CD4-positive, CD25-positive, alpha-beta regulatory T cell (primary cell): ENCODE measurements around the gene TADA3. TPM values are rescaled to one million over a fixed set of nuclear protein-coding genes. Genes with fewer than 3 reads are reported as not detected.
A peak's percentile ranks its signal among the peaks of the same experiment; 100 is the strongest.

ENCODE experiments used
- ATAC-seq, 2 donors: fragments of 150-1000 bp; cut with Tn5 transposase; one replicate each; pipeline ENCODE4 v1.10.0; 2021; ENCODE audit warnings: low read depth in 2 of 2, moderate number of reproducible peaks in 2 of 2, moderate library complexity in 1 of 2
- DNase-seq, 3 donors: peaks; one replicate each; pipeline versions ENCODE4 v3.0.0 to v3.0.0-alpha.2; 2012 to 2022; ENCODE audit warnings: mixed read lengths in 1 of 3
- H3K27ac ChIP-seq: one replicate; pipeline ENCODE4 v1.7.0; 2013; ENCODE audit warnings: mild to moderate bottlenecking, low read length; ENCODE audit not compliant: insufficient read depth, poor library complexity, severe bottlenecking
- H3K27me3 ChIP-seq: one replicate; pipeline ENCODE4 v1.7.0; 2013; ENCODE audit warnings: low read length; ENCODE audit not compliant: control insufficient read depth, insufficient read depth
- H3K36me3 ChIP-seq: one replicate; pipeline ENCODE4 v1.7.0; 2013; ENCODE audit warnings: mild to moderate bottlenecking, low read length, moderate library complexity; ENCODE audit not compliant: control insufficient read depth, insufficient read depth
- H3K4me1 ChIP-seq: 2 replicates; pipeline ENCODE4 v1.7.0; 2013; ENCODE audit warnings: mild to moderate bottlenecking, low read length; ENCODE audit not compliant: insufficient read depth, control insufficient read depth, poor library complexity, severe bottlenecking
- H3K4me3 ChIP-seq: one replicate; pipeline ENCODE4 v1.7.0; 2013; ENCODE audit warnings: low read depth, mild to moderate bottlenecking, low read length, moderate library complexity
- H3K9me3 ChIP-seq, 2 experiments: 1 replicate in 1 of 2; 2 replicates in 1 of 2; pipeline ENCODE4 v1.7.0; 2013; ENCODE audit warnings: low read length in 2 of 2, mild to moderate bottlenecking in 1 of 2, moderate library complexity in 1 of 2; ENCODE audit not compliant: control insufficient read depth in 2 of 2
- H3K27ac Mint-ChIP-seq, 3 donors: one replicate each; pipeline ENCODE4 v1.8.0; 2020 to 2022; ENCODE audit warnings: mild to moderate bottlenecking in 3 of 3, mixed read lengths in 3 of 3, moderate library complexity in 2 of 3
- H3K27me3 Mint-ChIP-seq: one replicate; pipeline ENCODE4 v1.8.0; 2022; ENCODE audit warnings: mild to moderate bottlenecking, mixed read lengths
- H3K36me3 Mint-ChIP-seq: one replicate; pipeline ENCODE4 v1.8.0; 2020; ENCODE audit warnings: mixed read lengths
- H3K4me1 Mint-ChIP-seq, 4 donors: one replicate each; pipeline ENCODE4 v1.8.0; 2020 to 2022; ENCODE audit warnings: mixed read lengths in 4 of 4, mild to moderate bottlenecking in 1 of 4
- H3K4me3 Mint-ChIP-seq, 4 donors: one replicate each; pipeline ENCODE4 v1.8.0; 2020 to 2022; ENCODE audit warnings: mild to moderate bottlenecking in 4 of 4, mixed read lengths in 4 of 4, moderate library complexity in 3 of 4
- H3K9me3 Mint-ChIP-seq, 7 donors: one replicate each; pipeline ENCODE4 v1.8.0; 2020 to 2022; ENCODE audit warnings: mixed read lengths in 7 of 7, mild to moderate bottlenecking in 3 of 7, moderate library complexity in 2 of 7
- polyA plus RNA-seq, 4 donors: library from polyadenylated mRNA; unstranded; fragments of 300-500 nt; fragmentation: Illumina TruSeq; gene quantifications; one replicate each; pipeline ENCODE4 v1.2.3, GENCODE V29; 2021
- total RNA-seq: library from RNA; stranded (reverse); gene quantifications from one replicate; pipeline ENCODE4 v1.2.3, GENCODE V29; 2022

Gene TADA3
- total and polyA plus RNA-seq, 5 donors from 2014 or later, result 44.7 to 69.0 (median 59.8) TPM

GRCh38 chr3:9815986-9816385, 23.7 kb upstream of the TADA3 start:
- no peak overlapping the region for H3K4me3 Mint-ChIP-seq
- Histone ChIP-seq H3K36me3 (no peaks in the 10 kb centered on the region), H3K27me3 (no peaks in the 10 kb centered on the region), H3K4me1 (no peaks in the 10 kb centered on the region), H3K9me3 (no peaks in the 10 kb centered on the region), H3K4me3 (no peak overlapping the region), H3K27ac (no peak overlapping the region)
- peaks cover 5 to 13% (median 9%) of the 10 kb centered on the region in 4 donors for H3K4me1 Mint-ChIP-seq
- H3K36me3 Mint-ChIP-seq, result peaks cover 21% of the 10 kb centered on the region
- no peaks in the 10 kb centered on the region for H3K27me3 Mint-ChIP-seq
- DNase-seq (no peak), ATAC-seq (no peak)
- H3K9me3 Mint-ChIP-seq, result peaks cover 0 to 1% (median 0%) of the 10 kb centered on the region in 7 donors
- H3K27ac Mint-ChIP-seq, result no peak overlapping the region

- Mint-ChIP-seq H3K27me3 (no peaks in the 10 kb centered on the region), H3K36me3 (peaks cover 12% of the 10 kb centered on the region), H3K9me3 (no peaks in the 10 kb centered on the region), H3K4me3 (peak overlapping the region in 1 of 4 donors; percentile 54), H3K4me1 (peaks cover 14 to 33% (median 23%) of the 10 kb centered on the region in 4 donors), H3K27ac (peak overlapping the region in 1 of 3 donors; percentile 55)
- H3K4me3 ChIP-seq, result no peak overlapping the region
- no peak overlapping the region for H3K27ac ChIP-seq
- H3K9me3 ChIP-seq, result no peaks in the 10 kb centered on the region
- no peaks in the 10 kb centered on the region for H3K36me3 ChIP-seq
- no peaks in the 10 kb centered on the region for H3K27me3 ChIP-seq
- no peak for DNase-seq
- no peak for ATAC-seq
- H3K4me1 ChIP-seq, result peaks cover 27% of the 10 kb centered on the region
Observed at GRCh38 chr3:9812870-9813483, 20.7 kb upstream of the TADA3 start.

- Mint-ChIP-seq H3K9me3 (no peaks in the 10 kb centered on the region), H3K27ac (peak overlapping the region; percentile 79 to 95 (median 83)), H3K27me3 (no peaks in the 10 kb centered on the region), H3K4me3 (peak overlapping the region; percentile 79 to 95 (median 94)), H3K36me3 (peaks cover 13% of the 10 kb centered on the region), H3K4me1 (peaks cover 19 to 44% (median 28%) of the 10 kb centered on the region in 4 donors)
- no peaks in the 10 kb centered on the region for H3K9me3 ChIP-seq
- peak overlapping the region; percentile 13 for H3K4me3 ChIP-seq
- H3K36me3 ChIP-seq, result peaks cover 16% of the 10 kb centered on the region
- H3K4me1 ChIP-seq, result peaks cover 32% of the 10 kb centered on the region
- no peak for DNase-seq
- ATAC-seq, result no peak
- H3K27me3 ChIP-seq, result no peaks in the 10 kb centered on the region
- no peak overlapping the region for H3K27ac ChIP-seq
Observed at GRCh38 chr3:9810846-9811245, 18.6 kb upstream of the TADA3 start.

GRCh38 chr3:9810433-9810770, 18.1 kb upstream of the TADA3 start:
- no peak for ATAC-seq
- Histone ChIP-seq H3K36me3 (peaks cover 21% of the 10 kb centered on the region), H3K4me3 (peak overlapping the region; percentile 13), H3K9me3 (no peaks in the 10 kb centered on the region), H3K27me3 (no peaks in the 10 kb centered on the region), H3K4me1 (peaks cover 32% of the 10 kb centered on the region), H3K27ac (peak overlapping the region; percentile 83)
- DNase-seq, result no peak
- no peaks in the 10 kb centered on the region for H3K27me3 Mint-ChIP-seq
- H3K36me3 Mint-ChIP-seq, result peaks cover 17% of the 10 kb centered on the region
- peak overlapping the region in 2 of 3 donors; percentile 34 to 83 for H3K27ac Mint-ChIP-seq
- H3K4me3 Mint-ChIP-seq, result peak overlapping the region; percentile 79 to 95 (median 94)
- H3K9me3 Mint-ChIP-seq, result no peaks in the 10 kb centered on the region
- peaks cover 19 to 44% (median 28%) of the 10 kb centered on the region in 4 donors for H3K4me1 Mint-ChIP-seq

- peaks cover 19 to 44% (median 28%) of the 10 kb centered on the region in 4 donors for H3K4me1 Mint-ChIP-seq
- peak within 1 kb of the TSS; percentile 92 to 95 (median 94) for H3K4me3 Mint-ChIP-seq
- H3K27me3 Mint-ChIP-seq, result no peaks in the 10 kb centered on the region
- Histone ChIP-seq H3K27me3 (no peaks in the 10 kb centered on the region), H3K4me1 (peaks cover 32% of the 10 kb centered on the region), H3K27ac (peak within 1 kb of the TSS; percentile 83), H3K4me3 (peak within 1 kb of the TSS; percentile 76), H3K36me3 (peaks cover 26% of the 10 kb centered on the region), H3K9me3 (no peaks in the 10 kb centered on the region)
- ATAC-seq (peak; percentile 59 to 63), DNase-seq (peak; percentile 38 to 75 (median 56))
- peaks cover 23% of the 10 kb centered on the region for H3K36me3 Mint-ChIP-seq
- peak within 1 kb of the TSS; percentile 96 to 98 (median 98) for H3K27ac Mint-ChIP-seq
- no peaks in the 10 kb centered on the region for H3K9me3 Mint-ChIP-seq
Observed at GRCh38 chr3:9809615-9810432, 17.6 kb upstream of the TADA3 start, which contains the start of gene TTLL3. TSS of gene TTLL3 (plus strand) at chr3:9810262. CDS start at chr3:9810662, 400 bp downstream.

GRCh38 chr3:9809239-9809614, 17.0 kb upstream of the TADA3 start:
- Mint-ChIP-seq H3K4me1 (peaks cover 19 to 47% (median 28%) of the 10 kb centered on the region in 4 donors), H3K4me3 (peak overlapping the region; percentile 82 to 95 (median 94)), H3K36me3 (peaks cover 28% of the 10 kb centered on the region), H3K27ac (peak overlapping the region; percentile 96 to 98 (median 98)), H3K9me3 (no peaks in the 10 kb centered on the region), H3K27me3 (no peaks in the 10 kb centered on the region)
- no peak for ATAC-seq
- Histone ChIP-seq H3K4me3 (peak overlapping the region; percentile 76), H3K27me3 (no peaks in the 10 kb centered on the region), H3K36me3 (peaks cover 32% of the 10 kb centered on the region), H3K9me3 (no peaks in the 10 kb centered on the region), H3K27ac (peak overlapping the region; percentile 83), H3K4me1 (peaks cover 32% of the 10 kb centered on the region)
- DNase-seq, result no peak

- H3K9me3 ChIP-seq, result no peaks in the 10 kb centered on the region
- DNase-seq (peak; percentile 21 to 78 (median 48)), ATAC-seq (peak; percentile 71 to 78)
- peaks cover 32% of the 10 kb centered on the region for H3K4me1 ChIP-seq
- no peaks in the 10 kb centered on the region for H3K27me3 ChIP-seq
- H3K27me3 Mint-ChIP-seq, result no peaks in the 10 kb centered on the region
- peaks cover 40% of the 10 kb centered on the region for H3K36me3 ChIP-seq
- peak overlapping the region; percentile 76 for H3K4me3 ChIP-seq
- H3K4me3 Mint-ChIP-seq, result peak overlapping the region; percentile 82 to 95 (median 94)
- H3K4me1 Mint-ChIP-seq, result peaks cover 20 to 51% (median 29%) of the 10 kb centered on the region in 4 donors
- H3K36me3 Mint-ChIP-seq, result peaks cover 35% of the 10 kb centered on the region
- peak overlapping the region; percentile 83 for H3K27ac ChIP-seq
- H3K27ac Mint-ChIP-seq, result peak overlapping the region; percentile 96 to 98 (median 98)
- H3K9me3 Mint-ChIP-seq, result no peaks in the 10 kb centered on the region
Observed at GRCh38 chr3:9808345-9809037, 16.2 kb upstream of the TADA3 start.
